Hematopoietic multipotent progenitor cell treated with erythropoietin and hydrocortisone succinate and interleukin-3 and kit ligand, for 15 days (in vitro differentiated cells): ENCODE measurements around the gene GEMIN8.

Source experiments
- DNase-seq: peaks from one replicate; pipeline ENCODE4 v3.0.0-alpha.2; 2015; ENCODE audit warnings: low spot score

Gene GEMIN8

GRCh38 chrX:14029425-14030173 is at the start of gene GEMIN8:
GEMIN8 (minus strand) TSS chrX:14029892; CDS start chrX:14021478, 8,414 bp downstream.
- DNase-seq: peak; percentile 78

DNA sequence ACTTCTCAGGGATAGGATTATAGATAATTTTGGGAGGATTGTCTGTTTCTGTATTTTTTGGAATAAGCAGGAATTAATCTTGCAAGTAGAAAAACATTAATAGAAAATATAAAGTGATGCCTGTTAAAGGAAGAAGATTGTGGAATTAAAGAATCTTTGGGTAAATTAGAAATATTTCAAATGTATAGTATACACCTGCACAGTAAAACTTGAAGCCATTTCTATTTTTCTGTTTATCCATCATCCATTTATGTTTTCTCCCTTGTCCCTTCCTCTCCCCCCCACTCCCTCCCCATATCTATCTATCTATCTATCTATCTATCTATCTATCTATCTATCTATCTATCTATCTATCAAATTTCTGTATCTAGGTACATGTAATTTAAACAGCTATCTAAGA is 46.9 kb upstream of the GEMIN8 start:
- DNase-seq: no peak

DNA sequence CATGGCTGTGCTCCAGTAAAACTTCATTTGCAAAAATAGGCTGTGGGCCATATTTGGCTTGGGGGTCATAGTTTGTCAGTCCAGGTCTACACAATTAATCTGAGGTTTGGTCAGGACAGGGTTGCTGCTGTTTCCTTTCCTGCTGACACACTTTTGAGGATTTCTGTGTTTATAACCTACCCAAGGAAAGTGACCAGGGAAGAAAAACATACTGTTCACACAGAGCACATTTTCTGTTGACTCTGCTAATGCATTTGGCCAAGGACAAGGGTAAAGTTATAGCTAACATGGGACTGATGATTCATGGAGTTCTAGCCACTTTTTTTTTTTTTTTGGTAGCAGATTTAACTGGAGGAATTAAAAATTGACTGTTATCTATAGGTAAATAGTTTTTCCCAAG is 43.9 kb upstream of the GEMIN8 start:
- no peak for DNase-seq

DNA sequence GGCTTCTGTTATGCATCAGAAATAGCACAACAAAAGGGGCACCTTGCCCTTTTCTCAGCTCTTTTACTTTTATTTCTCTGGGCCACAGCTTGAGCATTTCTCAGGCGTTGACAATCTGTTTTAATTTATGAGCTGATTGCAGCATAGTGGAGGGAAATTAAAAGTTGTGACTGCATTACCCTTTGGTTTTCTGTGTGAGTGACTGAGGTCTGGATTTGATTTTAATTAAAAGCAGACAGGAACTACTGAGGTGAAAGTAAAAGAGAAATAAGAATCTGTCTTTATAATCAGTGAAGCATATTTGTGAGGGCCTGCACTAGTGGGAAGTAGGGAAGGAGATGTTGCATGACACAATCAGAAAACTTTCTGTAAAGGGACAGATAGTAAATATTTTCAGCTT is 43.4 kb upstream of the GEMIN8 start:
- no peak for DNase-seq

- DNase-seq: no peak
Observed at GRCh38 chrX:14065800-14066199, 36.1 kb upstream of the GEMIN8 start.

DNA sequence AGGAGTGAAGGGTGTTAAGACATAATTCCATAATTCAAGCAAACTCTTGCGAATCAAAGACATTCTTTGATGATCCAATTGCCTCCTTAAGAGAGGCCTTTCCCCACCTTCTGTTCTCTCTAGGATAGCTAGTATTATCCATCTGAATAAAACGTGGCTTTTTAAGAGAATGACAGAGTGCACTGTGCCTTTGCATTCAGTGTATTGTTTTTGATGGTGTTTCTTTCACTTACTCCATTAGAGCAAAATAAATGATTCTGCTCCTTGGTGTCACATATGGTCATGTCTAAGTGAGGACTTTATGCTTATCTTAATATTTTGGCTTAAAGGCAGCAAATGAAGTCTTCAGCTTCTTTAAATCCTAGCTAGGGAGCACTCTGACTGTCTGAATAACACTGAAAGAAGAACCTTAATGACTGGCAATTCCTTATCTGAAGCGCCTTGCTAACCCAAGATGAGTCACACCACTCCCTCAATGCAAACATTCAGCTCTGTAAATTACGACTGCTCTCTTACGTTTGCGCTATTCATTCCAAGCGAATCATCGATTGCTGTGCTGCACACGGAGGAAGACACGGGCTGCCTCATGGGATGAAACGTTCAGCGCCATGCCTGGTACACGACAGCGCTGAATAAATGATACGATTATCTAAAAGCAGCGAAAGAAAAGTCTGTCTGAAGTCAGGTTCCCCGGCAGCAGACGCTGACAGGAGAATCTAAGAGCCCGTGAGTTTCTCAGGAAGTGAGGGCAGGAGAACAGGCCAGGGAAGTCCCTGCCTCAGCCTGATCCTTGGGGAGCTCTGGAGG is 35.1 kb upstream of the GEMIN8 start:
- DNase-seq: peak; percentile 3

- DNase-seq: no peak
Observed at GRCh38 chrX:14062524-14062923, 32.8 kb upstream of the GEMIN8 start.

- no peak for DNase-seq
Observed at GRCh38 chrX:14056206-14056605, 26.5 kb upstream of the GEMIN8 start.

- DNase-seq: no peak
Observed at GRCh38 chrX:14051416-14051815, 21.7 kb upstream of the GEMIN8 start.

DNA sequence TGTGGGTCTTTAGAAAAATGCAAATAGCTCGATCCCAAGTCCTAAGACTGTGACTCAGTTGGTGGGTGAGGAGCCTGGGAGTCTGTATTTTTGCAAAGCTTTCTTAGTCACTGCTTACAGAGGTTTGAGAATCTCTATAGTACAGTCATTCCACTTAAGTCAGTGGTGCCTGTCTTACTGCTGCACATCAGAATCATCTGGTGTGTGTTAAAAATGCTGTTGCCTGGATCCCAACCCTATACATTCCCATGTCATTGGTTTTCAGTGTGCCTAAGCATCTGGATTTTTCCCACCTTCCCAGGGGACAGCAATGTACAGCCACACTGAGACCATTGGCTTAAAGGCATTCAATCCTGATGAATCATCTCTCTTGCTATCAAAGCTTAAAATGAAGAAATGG is 21.0 kb upstream of the GEMIN8 start:
- no peak for DNase-seq

DNA sequence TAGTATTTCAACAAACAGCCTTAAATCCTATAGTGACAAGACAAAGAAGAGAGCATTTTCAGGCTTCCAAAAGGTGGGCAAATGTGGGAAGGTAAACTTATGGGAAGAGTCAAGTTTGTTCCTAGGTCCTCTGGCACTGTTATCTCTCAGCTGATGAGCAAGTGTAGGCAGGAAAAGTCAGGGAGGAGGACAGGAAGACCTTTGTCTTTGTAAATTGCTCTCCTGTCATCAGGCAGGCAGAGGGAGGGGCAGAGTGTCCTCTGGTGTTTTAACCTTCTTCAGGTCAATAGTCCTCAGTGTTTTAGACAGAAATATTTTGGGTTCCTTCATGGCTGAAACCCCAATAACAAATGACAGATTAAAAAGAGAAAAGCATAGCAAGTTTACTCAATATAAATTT is 13.5 kb upstream of the GEMIN8 start:
- DNase-seq: no peak

GRCh38 chrX:14039344-14039743 is 9.7 kb upstream of the GEMIN8 start:
- peak; percentile 51 for DNase-seq

- DNase-seq: no peak
Observed at GRCh38 chrX:14038375-14039085, 8.8 kb upstream of the GEMIN8 start.

- DNase-seq: peak; percentile 70
Observed at GRCh38 chrX:14032406-14032805, 2.7 kb upstream of the GEMIN8 start.

- DNase-seq: no peak
Observed at GRCh38 chrX:14030174-14030530, 460 bp upstream of the GEMIN8 start.

DNA sequence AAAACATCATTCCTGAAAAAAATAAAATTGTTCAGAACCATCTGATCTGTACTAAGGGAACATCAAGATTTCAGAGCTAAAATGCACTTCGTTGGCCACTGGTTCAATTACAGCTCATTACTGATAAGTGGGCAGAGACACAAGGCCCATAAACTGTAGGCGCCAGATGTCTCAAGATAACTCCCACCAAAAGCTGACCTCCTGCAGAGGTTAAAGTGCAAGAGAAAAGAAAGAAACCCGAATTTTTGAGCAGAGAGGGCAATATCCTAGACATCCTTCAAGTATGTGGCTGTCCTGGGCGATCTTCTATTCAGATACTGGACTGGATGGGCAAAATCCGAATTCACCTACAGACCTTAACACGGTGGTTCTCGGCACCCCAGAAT is 660 bp downstream of the GEMIN8 start:
- DNase-seq: no peak

- DNase-seq: no peak
Observed at GRCh38 chrX:14028473-14028872, 1.2 kb downstream of the GEMIN8 start.

- no peak for DNase-seq
Observed at GRCh38 chrX:14027511-14028019, 2.1 kb downstream of the GEMIN8 start.

GRCh38 chrX:14027036-14027435 is 2.7 kb downstream of the GEMIN8 start:
- DNase-seq: no peak

- no peak for DNase-seq
Observed at GRCh38 chrX:14026121-14026520, 3.6 kb downstream of the GEMIN8 start.

DNA sequence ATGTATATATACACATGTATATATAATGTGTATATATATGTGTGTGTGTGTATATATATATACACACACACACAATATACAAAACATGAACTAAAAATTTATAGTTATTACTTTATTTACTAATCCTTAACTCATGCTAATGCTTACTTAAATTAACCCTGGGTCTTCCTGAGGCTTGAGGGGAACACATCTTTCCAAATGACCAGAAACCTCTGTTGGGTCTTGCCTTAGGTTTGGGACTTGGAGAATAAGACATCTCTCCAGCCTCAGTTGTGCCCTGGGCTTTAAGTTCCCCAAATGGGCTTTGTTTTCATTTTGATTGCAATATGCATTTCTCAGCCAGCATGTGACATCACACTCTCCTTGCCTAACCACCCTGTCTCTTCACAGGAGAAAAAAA is 7.7 kb downstream of the GEMIN8 start:
- DNase-seq: no peak

- no peak for DNase-seq
Observed at GRCh38 chrX:14017399-14017798, 12.3 kb downstream of the GEMIN8 start.

GRCh38 chrX:14015941-14016340 is 13.8 kb downstream of the GEMIN8 start:
- no peak for DNase-seq
